H9 (cell line): Measurements from ENCODE around the gene WDR13. TPM values are rescaled to one million over a fixed set of nuclear protein-coding genes. Genes with fewer than 3 reads are reported as not detected.

ENCODE experiments used
- DNase-seq: peaks from one replicate; pipeline ENCODE4 v3.0.0-alpha.2; 2017
- H2AFZ ChIP-seq: one replicate; pipeline ENCODE4 v1.6.1; 2013; ENCODE audit warnings: mild to moderate bottlenecking, low read length, control low read depth, moderate library complexity
- H2AK5ac ChIP-seq: 2 replicates; pipeline ENCODE4 v1.6.1; 2013; ENCODE audit warnings: low read length, control low read depth, mixed read lengths; ENCODE audit not compliant: insufficient read length
- H2BK120ac ChIP-seq: one replicate; pipeline ENCODE4 v1.6.1; 2013; ENCODE audit warnings: low read depth, mild to moderate bottlenecking, low read length, control low read depth, inconsistent platforms; ENCODE audit not compliant: poor library complexity, severe bottlenecking
- H2BK12ac ChIP-seq: 2 replicates; pipeline ENCODE4 v1.6.1; 2013; ENCODE audit warnings: low read length, control low read depth, mixed read lengths, low read depth; ENCODE audit not compliant: insufficient read length
- H2BK15ac ChIP-seq: 2 replicates; pipeline ENCODE4 v1.6.1; 2013; ENCODE audit warnings: low read depth, low read length, control low read depth
- H2BK20ac ChIP-seq: one replicate; pipeline ENCODE4 v1.6.1; 2013; ENCODE audit warnings: low read depth, mild to moderate bottlenecking, low read length, control low read depth, inconsistent platforms; ENCODE audit not compliant: poor library complexity, severe bottlenecking
- H2BK5ac ChIP-seq: 2 replicates; pipeline ENCODE4 v1.6.1; 2013; ENCODE audit warnings: low read length, control low read depth, mixed read lengths; ENCODE audit not compliant: insufficient read length
- H3K14ac ChIP-seq: 2 replicates; pipeline ENCODE4 v1.6.1; 2013; ENCODE audit warnings: low read length, control low read depth; ENCODE audit not compliant: insufficient read depth
- H3K18ac ChIP-seq: 2 replicates; pipeline ENCODE4 v1.6.1; 2013; ENCODE audit warnings: low read depth, mild to moderate bottlenecking, mixed read lengths, low read length, control low read depth; ENCODE audit not compliant: insufficient read length
- H3K23ac ChIP-seq: 2 replicates; pipeline ENCODE4 v1.6.1; 2013; ENCODE audit warnings: low read length, control low read depth, mixed read lengths, low read depth; ENCODE audit not compliant: insufficient read length
- H3K23me2 ChIP-seq: 2 replicates; pipeline ENCODE4 v1.6.1; 2013; ENCODE audit warnings: low read depth, mild to moderate bottlenecking, mixed read lengths, low read length, control low read depth; ENCODE audit not compliant: insufficient read length, poor library complexity, severe bottlenecking
- H3K27ac ChIP-seq: 2 replicates; pipeline ENCODE4 v1.5.1; 2013; ENCODE audit warnings: low read length, control low read depth, mixed read lengths, low read depth; ENCODE audit not compliant: insufficient read length
- H3K27me3 ChIP-seq: 2 replicates; pipeline ENCODE4 v1.6.1; 2013; ENCODE audit warnings: low read length, control low read depth, inconsistent platforms; ENCODE audit not compliant: insufficient read depth
- H3K4ac ChIP-seq: 2 replicates; pipeline ENCODE4 v1.6.1; 2013; ENCODE audit warnings: low read depth, mild to moderate bottlenecking, control low read depth, inconsistent platforms, low read length, moderate library complexity
- H3K4me1 ChIP-seq: 2 replicates; pipeline ENCODE4 v1.6.1; 2013; ENCODE audit warnings: low read length, control low read depth, inconsistent platforms; ENCODE audit not compliant: insufficient read depth
- H3K4me2 ChIP-seq: 2 replicates; pipeline ENCODE4 v1.6.1; 2013; ENCODE audit warnings: low read length, control low read depth, mixed read lengths; ENCODE audit not compliant: insufficient read length, insufficient read depth
- H3K56ac ChIP-seq: 2 replicates; pipeline ENCODE4 v1.6.1; 2013; ENCODE audit warnings: low read depth, mild to moderate bottlenecking, mixed read lengths, low read length, control low read depth; ENCODE audit not compliant: insufficient read length
- H3K79me1 ChIP-seq: 2 replicates; pipeline ENCODE4 v1.6.1; 2013; ENCODE audit warnings: low read depth, mild to moderate bottlenecking, moderate library complexity, low read length, control low read depth, inconsistent platforms; ENCODE audit not compliant: insufficient read depth, poor library complexity, severe bottlenecking
- H3K79me2 ChIP-seq: 2 replicates; pipeline ENCODE4 v1.6.1; 2013; ENCODE audit warnings: low read length, control low read depth, inconsistent platforms; ENCODE audit not compliant: insufficient read depth
- H3K9ac ChIP-seq: 2 replicates; pipeline ENCODE4 v1.6.1; 2013; ENCODE audit warnings: low read length, control low read depth, mixed read lengths; ENCODE audit not compliant: insufficient read length; ENCODE audit errors: extremely low read depth
- H3K9me3 ChIP-seq: one replicate; pipeline ENCODE4 v1.6.1; 2013; ENCODE audit warnings: low read depth, low read length, inconsistent platforms; ENCODE audit not compliant: control insufficient read depth
- H3T11ph ChIP-seq: one replicate; pipeline ENCODE4 v1.6.1; 2013; ENCODE audit warnings: mild to moderate bottlenecking, low read length, control low read depth, inconsistent platforms
- H4K20me1 ChIP-seq: one replicate; pipeline ENCODE4 v1.6.1; 2013; ENCODE audit not compliant: control insufficient read depth, insufficient read length, insufficient read depth
- H4K5ac ChIP-seq: 2 replicates; pipeline ENCODE4 v1.6.1; 2013; ENCODE audit warnings: low read depth, mild to moderate bottlenecking, mixed read lengths, low read length, control low read depth; ENCODE audit not compliant: insufficient read length
- H4K8ac ChIP-seq: replicated peaks from 2 replicates; pipeline ENCODE4 v1.6.1; 2013; ENCODE audit warnings: low read length, control low read depth, mixed read lengths, low read depth; ENCODE audit not compliant: insufficient read length
- H4K91ac ChIP-seq: 2 replicates; pipeline ENCODE4 v1.6.1; 2013; ENCODE audit warnings: low read depth, mild to moderate bottlenecking, moderate library complexity, mixed read lengths, low read length, control low read depth; ENCODE audit not compliant: insufficient read length
- H3K27ac Mint-ChIP-seq, 3 experiments: 2 replicates in 2 of 3; 3 replicates in 1 of 3; pipeline ENCODE4 v1.8.0; 2020 to 2021; ENCODE audit warnings: mixed read lengths in 3 of 3, mild to moderate bottlenecking in 1 of 3, moderate library complexity in 1 of 3
- H3K27me3 Mint-ChIP-seq: 2 replicates; pipeline ENCODE4 v1.8.0; 2021; ENCODE audit warnings: low read depth, mild to moderate bottlenecking, moderate library complexity, mixed read lengths
- H3K36me3 Mint-ChIP-seq, 3 experiments: 2 replicates in 2 of 3; 3 replicates in 1 of 3; pipeline ENCODE4 v1.8.0; 2020 to 2021; ENCODE audit warnings: low read depth in 3 of 3, mixed read lengths in 3 of 3; ENCODE audit not compliant: insufficient read depth in 1 of 3
- H3K4me1 Mint-ChIP-seq, 2 experiments: 2 replicates each; pipeline ENCODE4 v1.8.0; 2020; ENCODE audit warnings: mixed read lengths in 2 of 2
- H3K4me3 Mint-ChIP-seq, 2 experiments: 2 replicates in 1 of 2; 3 replicates in 1 of 2; pipeline ENCODE4 v1.8.0; 2020 to 2021; ENCODE audit warnings: mild to moderate bottlenecking in 2 of 2, mixed read lengths in 2 of 2, moderate library complexity in 1 of 2
- H3K9me3 Mint-ChIP-seq, 2 experiments: 2 replicates in 1 of 2; 3 replicates in 1 of 2; pipeline ENCODE4 v1.8.0; 2020; ENCODE audit warnings: mild to moderate bottlenecking in 2 of 2, mixed read lengths in 2 of 2, moderate library complexity in 1 of 2
- WGBS: extraction: QIAGEN DNeasy Blood & Tissue Kit; methylation state at CpG from one replicate; pipeline ENCODE4 v1.1.7; 2013; ENCODE audit warnings: missing lambda C conversion rate, low lambda C conversion rate, mixed read lengths; ENCODE audit not compliant: insufficient read length; ENCODE audit errors: extremely low coverage; 5-methylcytosine and 5-hydroxymethylcytosine counted together
- total RNA-seq: library from RNA; stranded (reverse); gene quantifications from 2 replicates; pipeline ENCODE4 v1.2.1, GENCODE V29; 2021
- TF ChIP-seq, protein P1 (sequence below): fragments of 200-600 bp; sonication (generic); conservative IDR thresholded peaks from 3 replicates; pipeline ENCODE4 v1.8.0; 2021; ENCODE audit warnings: antibody characterized with exemption, mild to moderate bottlenecking

Gene WDR13
- total RNA-seq, 1 experiment from 2014 or later: 29.4 TPM

DNA sequence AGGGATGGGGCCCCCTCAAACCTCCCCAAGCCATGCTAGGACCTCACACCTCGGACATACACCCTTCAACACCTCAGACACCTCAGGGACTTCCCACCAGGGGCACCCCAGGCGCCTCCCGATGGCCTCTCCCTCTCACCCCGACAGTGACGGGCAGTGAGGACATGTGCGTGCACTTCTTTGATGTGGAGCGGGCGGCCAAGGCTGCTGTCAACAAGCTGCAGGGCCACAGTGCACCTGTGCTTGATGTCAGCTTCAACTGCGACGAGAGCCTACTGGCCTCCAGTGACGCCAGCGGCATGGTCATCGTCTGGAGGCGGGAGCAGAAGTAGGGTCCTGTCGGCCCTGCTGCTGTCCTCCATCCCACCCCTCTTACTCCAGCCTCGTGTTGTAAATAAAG is 7.4 kb downstream of the WDR13 start:
- Histone ChIP-seq H3K4me2 (no peak overlapping the region), H3K4me1 (no peaks in the 10 kb centered on the region), H3K56ac (no peak overlapping the region), H3K14ac (no peak overlapping the region), H3K18ac (no peak overlapping the region), H2BK120ac (no peak overlapping the region), H4K20me1 (no peaks in the 10 kb centered on the region), H3K79me1 (no peaks in the 10 kb centered on the region), H3K23me2 (no peaks in the 10 kb centered on the region), H3K27ac (no peak overlapping the region), H3K9ac (no peak overlapping the region), H3K4ac (no peak overlapping the region), H2AK5ac (no peak overlapping the region), H4K91ac (no peak overlapping the region), H3K79me2 (no peaks in the 10 kb centered on the region), H3K27me3 (no peaks in the 10 kb centered on the region), H4K8ac (no peak overlapping the region), H3T11ph (no peak overlapping the region), H3K9me3 (peaks cover 18% of the 10 kb centered on the region), H2AFZ (no peak overlapping the region), H2BK20ac (no peak overlapping the region), H2BK5ac (no peak overlapping the region), H3K23ac (no peak overlapping the region), H2BK12ac (no peak overlapping the region), H2BK15ac (no peak overlapping the region), H4K5ac (no peak overlapping the region)
- Mint-ChIP-seq H3K4me3 (no peak overlapping the region), H3K9me3 (peaks cover 67 to 68% of the 10 kb centered on the region in 2 experiments), H3K36me3 (peaks cover 12 to 33% (median 31%) of the 10 kb centered on the region in 3 experiments), H3K27me3 (peaks cover 1% of the 10 kb centered on the region), H3K27ac (no peak overlapping the region), H3K4me1 (peaks cover 8 to 14% of the 10 kb centered on the region in 2 experiments; a peak in 3 of 4 replicates)
- no peak for DNase-seq
- no CpG with 5 or more reads among the region's 16 CpGs for WGBS
- TF ChIP-seq, protein P1, sequence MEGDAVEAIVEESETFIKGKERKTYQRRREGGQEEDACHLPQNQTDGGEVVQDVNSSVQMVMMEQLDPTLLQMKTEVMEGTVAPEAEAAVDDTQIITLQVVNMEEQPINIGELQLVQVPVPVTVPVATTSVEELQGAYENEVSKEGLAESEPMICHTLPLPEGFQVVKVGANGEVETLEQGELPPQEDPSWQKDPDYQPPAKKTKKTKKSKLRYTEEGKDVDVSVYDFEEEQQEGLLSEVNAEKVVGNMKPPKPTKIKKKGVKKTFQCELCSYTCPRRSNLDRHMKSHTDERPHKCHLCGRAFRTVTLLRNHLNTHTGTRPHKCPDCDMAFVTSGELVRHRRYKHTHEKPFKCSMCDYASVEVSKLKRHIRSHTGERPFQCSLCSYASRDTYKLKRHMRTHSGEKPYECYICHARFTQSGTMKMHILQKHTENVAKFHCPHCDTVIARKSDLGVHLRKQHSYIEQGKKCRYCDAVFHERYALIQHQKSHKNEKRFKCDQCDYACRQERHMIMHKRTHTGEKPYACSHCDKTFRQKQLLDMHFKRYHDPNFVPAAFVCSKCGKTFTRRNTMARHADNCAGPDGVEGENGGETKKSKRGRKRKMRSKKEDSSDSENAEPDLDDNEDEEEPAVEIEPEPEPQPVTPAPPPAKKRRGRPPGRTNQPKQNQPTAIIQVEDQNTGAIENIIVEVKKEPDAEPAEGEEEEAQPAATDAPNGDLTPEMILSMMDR: no peak
